ENCODE measurements around the gene KCNN1.
"Not testable (repeated sequence)": the region's sequence is repeated elsewhere in the genome, so short reads cannot be mapped to it uniquely, and the experiment has no call there.

KCNN1 gene

GRCh38 chr19:18027151-18027550 lies 60.2 kb downstream of the KCNN1 start:
- DNase-seq (ENCODE audit: low read depth in 3 of 3): no peak

- DNase-seq (ENCODE audit: low read depth in 3 of 3): no peak
These were observed 62.9 kb downstream of the KCNN1 start for GRCh38 chr19:18029617-18030338.

GRCh38 chr19:18031401-18031800 lies 64.5 kb downstream of the KCNN1 start:
- not testable (repeated sequence) for DNase-seq (ENCODE audit: low read depth in 3 of 3)

- DNase-seq (ENCODE audit: low read depth in 3 of 3): not testable (repeated sequence)
These were observed 65.2 kb downstream of the KCNN1 start for GRCh38 chr19:18032102-18032501.

GRCh38 chr19:18041054-18041453 lies 74.1 kb downstream of the KCNN1 start:
- no peak for DNase-seq (ENCODE audit: low read depth in 3 of 3)

- no peak for DNase-seq (ENCODE audit: low read depth in 3 of 3)
These were observed 76.8 kb downstream of the KCNN1 start for GRCh38 chr19:18043676-18044075.

- DNase-seq (ENCODE audit: low read depth in 3 of 3): peak; percentile 53 to 75 (median 72)
These were observed 78.0 kb downstream of the KCNN1 start for GRCh38 chr19:18044825-18045304.

- DNase-seq (ENCODE audit: low read depth in 3 of 3): no peak
These were observed 78.6 kb downstream of the KCNN1 start for GRCh38 chr19:18045307-18046050.

- DNase-seq (ENCODE audit: low read depth in 3 of 3): no peak
These were observed 79.3 kb downstream of the KCNN1 start for GRCh38 chr19:18046059-18046718.

DNA sequence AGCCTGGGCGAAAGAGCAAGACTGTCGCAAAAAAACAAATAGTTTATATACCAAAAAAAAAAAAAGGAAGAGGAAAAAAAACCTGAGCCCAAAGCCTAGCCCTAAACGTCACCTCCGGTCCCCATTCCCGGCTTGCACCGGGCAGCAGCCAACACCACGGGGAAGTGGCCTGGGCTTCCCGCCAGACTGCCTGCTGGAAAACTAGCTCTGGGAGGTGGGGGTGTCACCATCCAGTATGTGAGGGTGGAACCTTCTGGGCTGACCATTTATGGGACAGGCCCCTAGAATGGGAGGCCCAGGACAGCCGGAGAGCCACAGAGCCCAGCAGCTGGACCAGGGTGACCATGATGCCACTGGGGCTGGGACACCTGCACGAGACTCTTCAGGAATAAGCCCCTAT lies 82.5 kb downstream of the KCNN1 start:
- no peak for DNase-seq (ENCODE audit: low read depth in 3 of 3)
